ENCODE measurements around the gene TMEM134. TPM values are rescaled to one million over a fixed set of nuclear protein-coding genes. Genes with fewer than 3 reads are reported as not detected.
"Not testable (repeated sequence)": the region's sequence is repeated elsewhere in the genome, so short reads cannot be mapped to it uniquely, and the experiment has no call there.

TMEM134 gene
- 7.6 TPM in 2 replicates for total RNA-seq (2014; rRNA removed; shearing (Covaris generic))

GRCh38 chr11:67468759-67469507 is at the start of gene TMEM134:
Gene TMEM134 (minus strand): TSS chr11:67469251. CDS start chr11:67469192, 59 bp downstream.
- DNase-seq: peak; percentile 90 to 92
- H3K36me3 ChIP-seq: no peaks in the 10 kb centered on the region
- H3K4me1 ChIP-seq: no peaks in the 10 kb centered on the region
- peak within 1 kb of the TSS; percentile 90 for H3K4me3 ChIP-seq
- H3K27ac ChIP-seq: peak within 1 kb of the TSS; percentile 39; the same call in 1 of the 2 replicates
- no peaks in the 10 kb centered on the region for H3K27me3 ChIP-seq
- H3K9me3 ChIP-seq (replicated peaks): no peaks in the 10 kb centered on the region

- no peaks in the 10 kb centered on the region for H3K36me3 ChIP-seq
- H3K4me1 ChIP-seq: no peaks in the 10 kb centered on the region
- no peak overlapping the region for H3K27ac ChIP-seq
- DNase-seq: no peak
- H3K27me3 ChIP-seq: peaks cover 11% of the 10 kb centered on the region; the same call in 1 of the 2 replicates
- no peaks in the 10 kb centered on the region for H3K9me3 ChIP-seq (replicated peaks)
- H3K4me3 ChIP-seq: no peak overlapping the region
Observed at GRCh38 chr11:67517784-67518552, 48.9 kb upstream of the TMEM134 start.

GRCh38 chr11:67516806-67517205 is 47.8 kb upstream of the TMEM134 start:
- Histone ChIP-seq H3K27me3 (peaks cover 11% of the 10 kb centered on the region; the same call in 1 of the 2 replicates), H3K4me3 (no peak overlapping the region), H3K9me3 (replicated peaks) (no peaks in the 10 kb centered on the region), H3K4me1 (no peaks in the 10 kb centered on the region), H3K36me3 (no peaks in the 10 kb centered on the region), H3K27ac (no peak overlapping the region)
- DNase-seq: no peak

- Histone ChIP-seq H3K4me1 (no peaks in the 10 kb centered on the region), H3K9me3 (replicated peaks) (no peaks in the 10 kb centered on the region), H3K27ac (no peak overlapping the region), H3K4me3 (no peak overlapping the region), H3K36me3 (no peaks in the 10 kb centered on the region), H3K27me3 (peaks cover 11% of the 10 kb centered on the region; the same call in 1 of the 2 replicates)
- DNase-seq: no peak
Observed at GRCh38 chr11:67514116-67514515, 45.1 kb upstream of the TMEM134 start.

- H3K36me3 ChIP-seq; H3K9me3 ChIP-seq (replicated peaks); H3K27ac ChIP-seq; H3K4me3 ChIP-seq; DNase-seq; H3K4me1 ChIP-seq: not testable (repeated sequence)
- H3K27me3 ChIP-seq: peaks cover 11% of the 10 kb centered on the region; the same call in 1 of the 2 replicates
Observed at GRCh38 chr11:67511558-67511957, 42.5 kb upstream of the TMEM134 start.

GRCh38 chr11:67510023-67510345 is 40.9 kb upstream of the TMEM134 start:
- no peaks in the 10 kb centered on the region for H3K36me3 ChIP-seq
- DNase-seq: no peak
- no peaks in the 10 kb centered on the region for H3K9me3 ChIP-seq (replicated peaks)

GRCh38 chr11:67508486-67509121 is 39.6 kb upstream of the TMEM134 start:
- Histone ChIP-seq H3K27ac (peak overlapping the region; percentile 68), H3K36me3 (no peaks in the 10 kb centered on the region), H3K4me3 (peak overlapping the region; percentile 91), H3K27me3 (no peaks in the 10 kb centered on the region), H3K9me3 (replicated peaks) (no peaks in the 10 kb centered on the region), H3K4me1 (no peaks in the 10 kb centered on the region)
- peak; percentile 97 for DNase-seq

More at GRCh38 chr11:67510023-67510345, 40.9 kb upstream of the TMEM134 start:
- no peaks in the 10 kb centered on the region for H3K4me1 ChIP-seq
- no peak overlapping the region for H3K4me3 ChIP-seq
- H3K27ac ChIP-seq: no peak overlapping the region
- 0 out of 2 replicates have a peak, but pooled peaks cover under 1% of the 10 kb centered on the region for H3K27me3 ChIP-seq

- no peaks in the 10 kb centered on the region for H3K4me1 ChIP-seq
- H3K36me3 ChIP-seq: no peaks in the 10 kb centered on the region
- peak; percentile 99 for DNase-seq
- no peaks in the 10 kb centered on the region for H3K9me3 ChIP-seq (replicated peaks)
- H3K27ac ChIP-seq: peak within 1 kb of the TSS; percentile 68
- H3K4me3 ChIP-seq: peak within 1 kb of the TSS; percentile 91
- H3K27me3 ChIP-seq: no peaks in the 10 kb centered on the region
Observed at GRCh38 chr11:67507864-67508485, 38.9 kb upstream of the TMEM134 start, which contains the start of gene CDK2AP2. Gene CDK2AP2 (minus strand): TSS chr11:67508162. CDS start chr11:67508082, 80 bp downstream.

GRCh38 chr11:67507242-67507863 is 38.3 kb upstream of the TMEM134 start:
- H3K4me1 ChIP-seq: no peaks in the 10 kb centered on the region
- DNase-seq: no peak
- H3K27ac ChIP-seq: no peak overlapping the region; the same call in 1 of the 2 replicates
- no peaks in the 10 kb centered on the region for H3K36me3 ChIP-seq
- no peaks in the 10 kb centered on the region for H3K27me3 ChIP-seq
- H3K4me3 ChIP-seq: peak overlapping the region; percentile 91
- H3K9me3 ChIP-seq (replicated peaks): no peaks in the 10 kb centered on the region

- H3K27me3 ChIP-seq: no peaks in the 10 kb centered on the region
- no peak overlapping the region for H3K4me3 ChIP-seq
- no peaks in the 10 kb centered on the region for H3K9me3 ChIP-seq (replicated peaks)
- H3K4me1 ChIP-seq: no peaks in the 10 kb centered on the region
- H3K36me3 ChIP-seq: no peaks in the 10 kb centered on the region
- no peak overlapping the region for H3K27ac ChIP-seq
- DNase-seq: no peak
Observed at GRCh38 chr11:67506426-67507051, 37.5 kb upstream of the TMEM134 start.

GRCh38 chr11:67505605-67506396 is 36.8 kb upstream of the TMEM134 start:
- Histone ChIP-seq H3K36me3 (no peaks in the 10 kb centered on the region), H3K4me3 (peak overlapping the region; percentile 62), H3K27ac (no peak overlapping the region), H3K9me3 (replicated peaks) (no peaks in the 10 kb centered on the region), H3K27me3 (no peaks in the 10 kb centered on the region), H3K4me1 (no peaks in the 10 kb centered on the region)
- peak; percentile 68 to 80 for DNase-seq

GRCh38 chr11:67504950-67505581 is 36.0 kb upstream of the TMEM134 start, which contains the start of gene PITPNM1:
Gene PITPNM1 (minus strand): TSS chr11:67505363. CDS start chr11:67504180, 1,183 bp downstream.
- DNase-seq: peak; percentile 37 to 54
- Histone ChIP-seq H3K4me3 (peak within 1 kb of the TSS; percentile 62), H3K27ac (no peak within 1 kb of the TSS)

More at GRCh38 chr11:67504950-67505581, 36.0 kb upstream of the TMEM134 start, which contains the start of gene PITPNM1:
- H3K9me3 ChIP-seq (replicated peaks): no peaks in the 10 kb centered on the region
- H3K27me3 ChIP-seq: no peaks in the 10 kb centered on the region
- no peaks in the 10 kb centered on the region for H3K4me1 ChIP-seq
- H3K36me3 ChIP-seq: no peaks in the 10 kb centered on the region
